Activated CD4-positive, alpha-beta T cell treated with anti-CD3 and anti-CD28 coated beads, Interleukin-2, amount 50 U/mL, for 4 hours (primary cell): ENCODE data around the gene ZHX3.

Source experiments
- DNase-seq, 2 experiments: peaks; one replicate each; pipeline ENCODE4 v3.0.0-alpha.2; 2020

The ZHX3 gene

GRCh38 chr20:41352666-41353065 lies 35.1 kb upstream of the ZHX3 start:
- DNase-seq = no peak

GRCh38 chr20:41352106-41352505 lies 34.6 kb upstream of the ZHX3 start:
- no peak for DNase-seq

- DNase-seq = no peak
These were observed 33.0 kb upstream of the ZHX3 start for GRCh38 chr20:41350408-41350962.

- no peak for DNase-seq
These were observed 32.4 kb upstream of the ZHX3 start for GRCh38 chr20:41349943-41350342.

GRCh38 chr20:41349266-41349665 lies 31.7 kb upstream of the ZHX3 start:
- no peak for DNase-seq

GRCh38 chr20:41348430-41349172 lies 31.1 kb upstream of the ZHX3 start:
- DNase-seq = no peak

GRCh38 chr20:41347523-41348429 lies 30.2 kb upstream of the ZHX3 start:
- DNase-seq = no peak

- DNase-seq = no peak
These were observed 28.2 kb upstream of the ZHX3 start for GRCh38 chr20:41345729-41346067.

- no peak for DNase-seq
These were observed 27.6 kb upstream of the ZHX3 start for GRCh38 chr20:41344938-41345728.

- no peak for DNase-seq
These were observed 26.9 kb upstream of the ZHX3 start for GRCh38 chr20:41344477-41344876.

GRCh38 chr20:41342474-41343464 lies 25.2 kb upstream of the ZHX3 start:
- DNase-seq = no peak

GRCh38 chr20:41340327-41341055 lies 23.0 kb upstream of the ZHX3 start, which contains the start of gene LPIN3:
LPIN3 (plus strand) TSS chr20:41340821; CDS start chr20:41345804, 4,983 bp downstream.
- DNase-seq = peak; percentile 23 to 28

GRCh38 chr20:41339957-41340326 lies 22.4 kb upstream of the ZHX3 start:
- DNase-seq = peak; percentile 80 to 83

GRCh38 chr20:41336711-41337492 lies 19.4 kb upstream of the ZHX3 start:
- no peak for DNase-seq

- DNase-seq = no peak
These were observed 18.1 kb upstream of the ZHX3 start for GRCh38 chr20:41335591-41335990.

- no peak for DNase-seq
These were observed 17.2 kb upstream of the ZHX3 start for GRCh38 chr20:41334443-41335421.

GRCh38 chr20:41334036-41334435 lies 16.5 kb upstream of the ZHX3 start:
- no peak for DNase-seq

GRCh38 chr20:41331731-41332130 lies 14.2 kb upstream of the ZHX3 start:
- DNase-seq = no peak

GRCh38 chr20:41330941-41331340 lies 13.4 kb upstream of the ZHX3 start:
- no peak for DNase-seq
